Superior temporal gyrus (tissue), 1 donor: ENCODE data around the gene UBE2G2.

Experiments
- DNase-seq: peaks from one replicate; pipeline ENCODE4 v3.0.0-alpha.2; 2016; ENCODE audit errors: extremely low spot score

UBE2G2 gene

GRCh38 chr21:44801468-44802395, at the start of gene UBE2G2:
TSS of gene UBE2G2 (minus strand) at chr21:44801820. CDS start at chr21:44801748, 72 bp downstream.
- DNase-seq = peak; percentile 81

GRCh38 chr21:44850905-44851657, 49.5 kb upstream of the UBE2G2 start:
- no peak for DNase-seq

- no peak for DNase-seq
Observed at GRCh38 chr21:44850208-44850800, 48.7 kb upstream of the UBE2G2 start.

GRCh38 chr21:44849616-44850130, 48.1 kb upstream of the UBE2G2 start:
- no peak for DNase-seq

GRCh38 chr21:44848821-44849521, 47.4 kb upstream of the UBE2G2 start:
- DNase-seq = no peak

GRCh38 chr21:44847261-44848056, 45.8 kb upstream of the UBE2G2 start:
- DNase-seq = no peak

GRCh38 chr21:44846485-44847260, 45.1 kb upstream of the UBE2G2 start:
- DNase-seq = no peak

GRCh38 chr21:44846224-44846484, 44.5 kb upstream of the UBE2G2 start:
- peak; percentile 50 for DNase-seq

- DNase-seq = no peak
Observed at GRCh38 chr21:44845418-44846223, 44.0 kb upstream of the UBE2G2 start.

- DNase-seq = no peak
Observed at GRCh38 chr21:44844256-44844655, 42.6 kb upstream of the UBE2G2 start.

GRCh38 chr21:44842721-44843445, 41.3 kb upstream of the UBE2G2 start:
- DNase-seq = no peak

- DNase-seq = no peak
Observed at GRCh38 chr21:44842087-44842486, 40.5 kb upstream of the UBE2G2 start.

- DNase-seq = no peak
Observed at GRCh38 chr21:44840771-44841170, 39.2 kb upstream of the UBE2G2 start.

GRCh38 chr21:44838951-44839350, 37.3 kb upstream of the UBE2G2 start:
- no peak for DNase-seq

GRCh38 chr21:44838039-44838895, 36.6 kb upstream of the UBE2G2 start:
- no peak for DNase-seq

- DNase-seq = no peak
Observed at GRCh38 chr21:44837537-44837936, 35.9 kb upstream of the UBE2G2 start.

GRCh38 chr21:44836666-44837471, 35.2 kb upstream of the UBE2G2 start:
- no peak for DNase-seq
